WTC11 (cell line): ENCODE results near the gene INPP5E. TPM values are rescaled to one million over a fixed set of nuclear protein-coding genes. Genes with fewer than 3 reads are reported as not detected.
"Not testable (repeated sequence)": the region's sequence is repeated elsewhere in the genome, so short reads cannot be mapped to it uniquely, and the experiment has no call there.

Experiments
- ATAC-seq: fragments of 200-7000 bp; cut with Tn5 transposase; 2 replicates; pipeline ENCODE4 v1.10.0; 2021; ENCODE audit warnings: mild to moderate bottlenecking, moderate library complexity
- CTCF ChIA-PET: fragments of 300-600 bp; sonication (Branson Sonifier 250); formaldehyde crosslinking; loops from one replicate; lab custom pipeline; 2021; ENCODE audit warnings: antibody characterized with exemption; lab: Charles Lee
- POLR2A ChIA-PET: fragments of 350-600 bp; sonication (Branson Sonifier 250); formaldehyde crosslinking; loops from one replicate; lab custom pipeline; 2021; ENCODE audit warnings: antibody characterized with exemption; lab: Charles Lee
- DNase-seq: peaks from one replicate; pipeline ENCODE4 v3.0.0; 2021; ENCODE audit warnings: low spot score
- H3K27ac Mint-ChIP-seq: 2 replicates; pipeline ENCODE4 v1.8.0; 2021; ENCODE audit warnings: mixed read lengths
- H3K27me3 Mint-ChIP-seq: 2 replicates; pipeline ENCODE4 v1.8.0; 2021; ENCODE audit warnings: low read depth, mild to moderate bottlenecking, moderate library complexity, mixed read lengths
- H3K36me3 Mint-ChIP-seq: 2 replicates; pipeline ENCODE4 v1.8.0; 2021; ENCODE audit warnings: mixed read lengths
- H3K4me1 Mint-ChIP-seq: 2 replicates; pipeline ENCODE4 v1.8.0; 2022; ENCODE audit warnings: mixed read lengths
- H3K4me3 Mint-ChIP-seq: 2 replicates; pipeline ENCODE4 v1.8.0; 2021; ENCODE audit warnings: mild to moderate bottlenecking, moderate library complexity, mixed read lengths
- H3K9me3 Mint-ChIP-seq: 2 replicates; pipeline ENCODE4 v1.8.0; 2021; ENCODE audit warnings: mixed read lengths
- CBFB ChIP-seq: sonication (generic); formaldehyde crosslinking; IDR thresholded peaks from 2 replicates; pipeline ENCODE4 v1.8.1; 2022; ENCODE audit warnings: mild to moderate bottlenecking, low read depth, missing genetic modification reagents
- GABPB1 ChIP-seq: sonication (generic); formaldehyde crosslinking; IDR thresholded peaks from 2 replicates; pipeline ENCODE4 v1.8.1; 2023; ENCODE audit warnings: mild to moderate bottlenecking, missing genetic modification reagents
- SMAD4 ChIP-seq: sonication (generic); formaldehyde crosslinking; IDR thresholded peaks from 2 replicates; pipeline ENCODE4 v1.8.0; 2022; ENCODE audit warnings: mild to moderate bottlenecking, missing genetic modification reagents
- TCF7 ChIP-seq: sonication (generic); formaldehyde crosslinking; IDR thresholded peaks from 2 replicates; pipeline ENCODE4 v1.8.0; 2022; ENCODE audit warnings: mild to moderate bottlenecking, low read depth, missing genetic modification reagents, moderate library complexity
- TEAD4 ChIP-seq: sonication (generic); formaldehyde crosslinking; IDR thresholded peaks from 2 replicates; pipeline ENCODE4 v1.8.0; 2022; ENCODE audit warnings: mild to moderate bottlenecking, missing genetic modification reagents
- TP53 ChIP-seq: sonication (generic); formaldehyde crosslinking; IDR thresholded peaks from 2 replicates; pipeline ENCODE4 v1.8.1; 2023; ENCODE audit warnings: mild to moderate bottlenecking, missing genetic modification reagents
- ZNF121 ChIP-seq: sonication (generic); formaldehyde crosslinking; IDR thresholded peaks from 2 replicates; pipeline ENCODE4 v1.8.0; 2023; ENCODE audit warnings: missing genetic modification reagents
- ZNF317 ChIP-seq: sonication (generic); formaldehyde crosslinking; IDR thresholded peaks from 2 replicates; pipeline ENCODE4 v1.8.1; 2023; ENCODE audit warnings: low read depth, mild to moderate bottlenecking, moderate library complexity, missing genetic modification reagents, borderline replicate concordance
- ZNF671 ChIP-seq: fragments of 250-450 bp; sonication (Bioruptor Pico); IDR thresholded peaks from 2 replicates; pipeline ENCODE4 v1.8.0; 2021; ENCODE audit warnings: mild to moderate bottlenecking
- total RNA-seq: library from RNA; stranded (reverse); gene quantifications from 3 replicates; pipeline ENCODE4 v1.2.3, GENCODE V29; 2021
- TF ChIP-seq, protein P1 (sequence below): sonication (generic); formaldehyde crosslinking; IDR thresholded peaks from 2 replicates; pipeline ENCODE4 v1.8.0; 2023; ENCODE audit warnings: mild to moderate bottlenecking, missing genetic modification reagents
- TF ChIP-seq, protein P2 (sequence below): sonication (generic); formaldehyde crosslinking; IDR thresholded peaks from 2 replicates; pipeline ENCODE4 v1.8.0; 2022; ENCODE audit warnings: mild to moderate bottlenecking, missing genetic modification reagents
- TF ChIP-seq, protein P3 (sequence below): sonication (generic); formaldehyde crosslinking; IDR thresholded peaks from 2 replicates; pipeline ENCODE4 v1.8.1; 2022; ENCODE audit warnings: low read depth, mild to moderate bottlenecking, moderate library complexity, missing genetic modification reagents, borderline replicate concordance
- TF ChIP-seq, protein P4 (sequence below): fragments of 250-450 bp; sonication (Bioruptor Pico); IDR thresholded peaks from 2 replicates; pipeline ENCODE4 v1.9.0; 2021; ENCODE audit warnings: mild to moderate bottlenecking, borderline replicate concordance
- TF ChIP-seq, protein P5 (sequence below): fragments of 250-450 bp; sonication (Bioruptor Pico); IDR thresholded peaks from 2 replicates; pipeline ENCODE4 v1.8.0; 2021; ENCODE audit warnings: mild to moderate bottlenecking

Gene INPP5E
- total RNA-seq, 1 experiment from 2014 or later, result 24.0 TPM

DNA sequence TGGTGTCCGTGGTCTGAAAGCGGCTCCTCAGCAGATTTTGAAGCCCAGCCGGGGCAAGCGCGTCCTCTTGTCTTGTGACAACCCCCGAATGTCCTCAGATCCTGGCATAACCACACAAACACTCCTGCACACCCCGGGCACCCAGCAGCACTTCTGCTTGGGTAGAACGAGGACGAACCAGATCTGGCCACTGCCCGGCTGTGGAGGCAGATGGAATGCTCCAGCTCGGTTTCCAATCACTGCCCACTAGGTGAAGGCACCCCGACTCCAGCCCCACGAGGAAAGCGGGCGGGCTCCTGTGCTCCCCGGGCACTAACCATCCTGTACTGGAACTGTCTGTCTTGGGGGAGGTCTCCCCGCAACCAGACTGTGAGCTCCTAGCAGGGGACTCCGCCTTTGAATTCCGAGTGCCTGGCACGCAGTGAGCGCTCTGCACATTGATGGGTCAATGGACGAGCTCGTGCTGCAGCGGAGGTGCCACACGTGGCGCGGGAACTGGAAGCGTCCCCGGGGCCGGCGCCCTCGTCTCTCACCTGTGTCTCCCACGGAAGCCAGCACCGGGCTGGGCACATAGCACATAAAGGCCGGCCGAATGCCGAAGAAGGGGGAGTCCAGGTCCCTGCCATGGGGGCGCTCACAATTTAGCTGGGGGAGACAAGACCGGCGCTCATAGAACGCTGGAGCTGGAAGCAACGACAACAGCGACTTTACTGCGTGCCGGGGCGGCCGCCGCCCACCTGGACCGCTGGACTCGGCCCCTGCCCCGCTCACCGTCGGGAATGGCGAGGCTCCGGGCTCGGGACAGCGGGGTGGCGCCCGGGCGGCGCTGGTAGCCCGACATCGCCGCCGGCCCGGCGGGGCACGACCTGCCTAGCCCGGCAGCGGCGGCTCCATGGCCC is 29.8 kb downstream of the INPP5E start (continued):
- TF ChIP-seq TP53 (0 out of 2 replicates have a peak, but pooled peaks have one; percentile 21), ZNF671 (no peak), CBFB (no peak), GABPB1 (CRISPR knock-in tag) (0 out of 2 replicates have a peak, but pooled peaks have one; percentile 16), TEAD4 (0 out of 2 replicates have a peak, but pooled peaks have one; percentile 19), ZNF317 (CRISPR knock-in tag) (no peak)
- TF ChIP-seq, protein P1, sequence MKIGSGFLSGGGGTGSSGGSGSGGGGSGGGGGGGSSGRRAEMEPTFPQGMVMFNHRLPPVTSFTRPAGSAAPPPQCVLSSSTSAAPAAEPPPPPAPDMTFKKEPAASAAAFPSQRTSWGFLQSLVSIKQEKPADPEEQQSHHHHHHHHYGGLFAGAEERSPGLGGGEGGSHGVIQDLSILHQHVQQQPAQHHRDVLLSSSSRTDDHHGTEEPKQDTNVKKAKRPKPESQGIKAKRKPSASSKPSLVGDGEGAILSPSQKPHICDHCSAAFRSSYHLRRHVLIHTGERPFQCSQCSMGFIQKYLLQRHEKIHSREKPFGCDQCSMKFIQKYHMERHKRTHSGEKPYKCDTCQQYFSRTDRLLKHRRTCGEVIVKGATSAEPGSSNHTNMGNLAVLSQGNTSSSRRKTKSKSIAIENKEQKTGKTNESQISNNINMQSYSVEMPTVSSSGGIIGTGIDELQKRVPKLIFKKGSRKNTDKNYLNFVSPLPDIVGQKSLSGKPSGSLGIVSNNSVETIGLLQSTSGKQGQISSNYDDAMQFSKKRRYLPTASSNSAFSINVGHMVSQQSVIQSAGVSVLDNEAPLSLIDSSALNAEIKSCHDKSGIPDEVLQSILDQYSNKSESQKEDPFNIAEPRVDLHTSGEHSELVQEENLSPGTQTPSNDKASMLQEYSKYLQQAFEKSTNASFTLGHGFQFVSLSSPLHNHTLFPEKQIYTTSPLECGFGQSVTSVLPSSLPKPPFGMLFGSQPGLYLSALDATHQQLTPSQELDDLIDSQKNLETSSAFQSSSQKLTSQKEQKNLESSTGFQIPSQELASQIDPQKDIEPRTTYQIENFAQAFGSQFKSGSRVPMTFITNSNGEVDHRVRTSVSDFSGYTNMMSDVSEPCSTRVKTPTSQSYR (CRISPR knock-in tag), result no peak
- TF ChIP-seq, protein P2, sequence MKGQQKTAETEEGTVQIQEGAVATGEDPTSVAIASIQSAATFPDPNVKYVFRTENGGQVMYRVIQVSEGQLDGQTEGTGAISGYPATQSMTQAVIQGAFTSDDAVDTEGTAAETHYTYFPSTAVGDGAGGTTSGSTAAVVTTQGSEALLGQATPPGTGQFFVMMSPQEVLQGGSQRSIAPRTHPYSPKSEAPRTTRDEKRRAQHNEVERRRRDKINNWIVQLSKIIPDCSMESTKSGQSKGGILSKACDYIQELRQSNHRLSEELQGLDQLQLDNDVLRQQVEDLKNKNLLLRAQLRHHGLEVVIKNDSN (CRISPR knock-in tag), result peak; percentile 44

DNA sequence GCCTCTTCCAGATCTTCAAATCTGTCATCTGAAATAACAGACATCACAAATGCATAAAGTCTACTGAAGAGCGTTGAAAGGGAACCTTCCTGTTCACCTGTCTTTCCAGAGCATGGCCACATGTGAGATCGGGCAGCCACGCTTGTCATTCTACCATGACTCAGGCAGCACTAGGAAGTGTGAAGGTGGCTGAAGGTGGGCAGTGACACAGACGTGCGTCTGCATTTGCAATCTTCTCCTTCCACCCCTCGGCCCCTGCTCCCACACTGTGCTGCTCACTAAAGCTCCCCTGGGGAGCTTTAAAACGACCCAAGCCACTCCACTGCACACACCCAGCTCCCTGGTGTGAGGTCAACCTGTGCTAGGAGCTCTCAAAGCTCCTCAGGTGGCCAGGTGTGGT is 31.7 kb downstream of the INPP5E start:
- H3K36me3 Mint-ChIP-seq, result peaks cover 64% of the 10 kb centered on the region
- TF ChIP-seq, protein P3, sequence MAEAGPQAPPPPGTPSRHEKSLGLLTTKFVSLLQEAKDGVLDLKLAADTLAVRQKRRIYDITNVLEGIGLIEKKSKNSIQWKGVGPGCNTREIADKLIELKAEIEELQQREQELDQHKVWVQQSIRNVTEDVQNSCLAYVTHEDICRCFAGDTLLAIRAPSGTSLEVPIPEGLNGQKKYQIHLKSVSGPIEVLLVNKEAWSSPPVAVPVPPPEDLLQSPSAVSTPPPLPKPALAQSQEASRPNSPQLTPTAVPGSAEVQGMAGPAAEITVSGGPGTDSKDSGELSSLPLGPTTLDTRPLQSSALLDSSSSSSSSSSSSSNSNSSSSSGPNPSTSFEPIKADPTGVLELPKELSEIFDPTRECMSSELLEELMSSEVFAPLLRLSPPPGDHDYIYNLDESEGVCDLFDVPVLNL (CRISPR knock-in tag), result no peak
- DNase-seq (no peak), ATAC-seq (no peak)
- H3K9me3 Mint-ChIP-seq, result no peaks in the 10 kb centered on the region
- peak overlapping the region; percentile 46; the same call in 1 of the 2 replicates for H3K27ac Mint-ChIP-seq
- peaks cover 27% of the 10 kb centered on the region for H3K4me1 Mint-ChIP-seq
- H3K4me3 Mint-ChIP-seq, result peak overlapping the region; percentile 24; the same call in 1 of the 2 replicates
- POLR2A ChIA-PET, result interaction anchor here (1.1 kb wide), 1 partner anchor 219 kb away, joined by 3 read pairs; no protein-coding TSS in a partner anchor
- H3K27me3 Mint-ChIP-seq, result no peaks in the 10 kb centered on the region
- CTCF ChIA-PET, result interaction anchor here (1.2 to 2.4 kb wide), 2 partner anchors 7 to 17 kb away, joined by 3 to 11 read pairs; no protein-coding TSS in a partner anchor

DNA sequence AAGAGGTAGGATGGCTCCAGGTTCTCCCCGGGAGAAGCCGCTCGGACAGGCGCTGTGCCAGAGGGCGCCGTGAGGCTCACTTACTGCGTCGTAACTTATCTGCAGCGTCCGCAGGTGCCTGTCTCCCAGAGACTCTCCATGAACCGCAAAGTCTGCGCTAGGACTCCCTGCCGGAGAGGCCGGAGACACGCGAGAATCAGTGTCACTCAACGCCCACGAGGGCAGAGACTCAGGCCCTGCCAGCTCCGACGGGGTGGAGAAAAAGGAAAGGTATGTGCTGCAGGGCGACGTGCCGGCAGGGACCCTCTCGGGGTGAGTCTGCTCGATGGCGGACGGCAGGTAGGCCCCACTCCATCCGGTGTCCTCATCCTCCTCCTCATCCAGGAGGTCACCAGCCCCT is 32.6 kb downstream of the INPP5E start:
- H3K4me3 Mint-ChIP-seq, H3K27me3 Mint-ChIP-seq, H3K9me3 Mint-ChIP-seq, DNase-seq, H3K27ac Mint-ChIP-seq, CTCF ChIA-PET, ATAC-seq: not testable (repeated sequence)
- Mint-ChIP-seq H3K36me3 (peaks cover 63% of the 10 kb centered on the region), H3K4me1 (peaks cover 25% of the 10 kb centered on the region)
- POLR2A ChIA-PET, result interaction anchor here (1.1 kb wide), 1 partner anchor 220 kb away, joined by 3 read pairs; no protein-coding TSS in a partner anchor

DNA sequence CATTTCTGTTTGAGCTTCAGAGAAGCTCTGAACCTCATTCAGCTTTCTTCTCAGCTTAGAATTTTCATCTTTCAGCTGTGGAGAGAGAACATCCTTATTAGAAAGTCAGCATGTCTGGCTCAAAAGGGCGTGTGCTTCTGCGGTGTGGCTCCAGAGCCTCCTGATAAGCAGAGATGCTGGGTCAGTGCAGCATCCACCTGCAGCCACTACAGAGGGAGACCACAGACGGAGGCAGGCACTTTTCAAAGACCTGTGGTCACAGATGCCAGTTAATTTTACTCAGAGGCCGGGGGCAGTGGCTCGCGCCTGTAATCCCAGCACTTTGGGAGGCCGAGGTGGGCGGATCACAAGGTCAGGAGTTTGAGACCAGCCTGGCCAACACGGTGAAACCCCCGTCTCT is 33.7 kb downstream of the INPP5E start:
- H3K4me1 Mint-ChIP-seq, result peaks cover 16% of the 10 kb centered on the region
- CTCF ChIA-PET, H3K4me3 Mint-ChIP-seq, DNase-seq, H3K27me3 Mint-ChIP-seq, ATAC-seq, H3K27ac Mint-ChIP-seq, POLR2A ChIA-PET, H3K9me3 Mint-ChIP-seq: not testable (repeated sequence)
- peaks cover 59% of the 10 kb centered on the region for H3K36me3 Mint-ChIP-seq

DNA sequence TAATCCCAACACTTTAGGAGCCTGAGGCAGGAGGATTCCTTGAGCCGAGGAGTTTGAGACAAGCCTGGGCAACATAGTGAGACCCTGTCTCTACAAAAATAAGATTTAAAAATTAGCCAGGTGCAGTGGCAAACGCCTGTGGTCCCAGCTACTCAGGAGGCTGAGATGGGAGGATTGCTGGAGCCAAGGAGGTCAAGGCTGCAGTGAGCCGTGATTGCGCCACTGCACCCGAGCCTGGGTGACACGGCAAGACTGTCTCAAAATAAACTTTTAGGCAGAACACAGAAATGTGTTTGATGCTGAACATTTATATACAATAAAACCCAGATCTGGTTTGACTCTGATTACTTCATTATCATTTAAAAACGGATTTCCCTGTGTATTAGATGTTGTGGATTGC is 34.2 kb downstream of the INPP5E start:
- Mint-ChIP-seq H3K9me3 (no peaks in the 10 kb centered on the region), H3K27ac (no peak overlapping the region), H3K27me3 (no peaks in the 10 kb centered on the region), H3K4me1 (peaks cover 16% of the 10 kb centered on the region), H3K36me3 (peaks cover 59% of the 10 kb centered on the region), H3K4me3 (no peak overlapping the region)
- ChIA-PET CTCF (interaction anchor here (1.6 kb wide), 1 partner anchor 60 kb away, joined by 3 read pairs; no protein-coding TSS in a partner anchor), POLR2A (no interaction called here)
- ATAC-seq (no peak), DNase-seq (no peak)
- TF ChIP-seq, protein P4, sequence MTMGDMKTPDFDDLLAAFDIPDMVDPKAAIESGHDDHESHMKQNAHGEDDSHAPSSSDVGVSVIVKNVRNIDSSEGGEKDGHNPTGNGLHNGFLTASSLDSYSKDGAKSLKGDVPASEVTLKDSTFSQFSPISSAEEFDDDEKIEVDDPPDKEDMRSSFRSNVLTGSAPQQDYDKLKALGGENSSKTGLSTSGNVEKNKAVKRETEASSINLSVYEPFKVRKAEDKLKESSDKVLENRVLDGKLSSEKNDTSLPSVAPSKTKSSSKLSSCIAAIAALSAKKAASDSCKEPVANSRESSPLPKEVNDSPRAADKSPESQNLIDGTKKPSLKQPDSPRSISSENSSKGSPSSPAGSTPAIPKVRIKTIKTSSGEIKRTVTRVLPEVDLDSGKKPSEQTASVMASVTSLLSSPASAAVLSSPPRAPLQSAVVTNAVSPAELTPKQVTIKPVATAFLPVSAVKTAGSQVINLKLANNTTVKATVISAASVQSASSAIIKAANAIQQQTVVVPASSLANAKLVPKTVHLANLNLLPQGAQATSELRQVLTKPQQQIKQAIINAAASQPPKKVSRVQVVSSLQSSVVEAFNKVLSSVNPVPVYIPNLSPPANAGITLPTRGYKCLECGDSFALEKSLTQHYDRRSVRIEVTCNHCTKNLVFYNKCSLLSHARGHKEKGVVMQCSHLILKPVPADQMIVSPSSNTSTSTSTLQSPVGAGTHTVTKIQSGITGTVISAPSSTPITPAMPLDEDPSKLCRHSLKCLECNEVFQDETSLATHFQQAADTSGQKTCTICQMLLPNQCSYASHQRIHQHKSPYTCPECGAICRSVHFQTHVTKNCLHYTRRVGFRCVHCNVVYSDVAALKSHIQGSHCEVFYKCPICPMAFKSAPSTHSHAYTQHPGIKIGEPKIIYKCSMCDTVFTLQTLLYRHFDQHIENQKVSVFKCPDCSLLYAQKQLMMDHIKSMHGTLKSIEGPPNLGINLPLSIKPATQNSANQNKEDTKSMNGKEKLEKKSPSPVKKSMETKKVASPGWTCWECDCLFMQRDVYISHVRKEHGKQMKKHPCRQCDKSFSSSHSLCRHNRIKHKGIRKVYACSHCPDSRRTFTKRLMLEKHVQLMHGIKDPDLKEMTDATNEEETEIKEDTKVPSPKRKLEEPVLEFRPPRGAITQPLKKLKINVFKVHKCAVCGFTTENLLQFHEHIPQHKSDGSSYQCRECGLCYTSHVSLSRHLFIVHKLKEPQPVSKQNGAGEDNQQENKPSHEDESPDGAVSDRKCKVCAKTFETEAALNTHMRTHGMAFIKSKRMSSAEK (CRISPR knock-in tag), result no peak
- TF ChIP-seq ZNF121 (CRISPR knock-in tag) (no peak), SMAD4 (CRISPR knock-in tag) (no peak), TCF7 (CRISPR knock-in tag) (no peak)
- TF ChIP-seq, protein P5, sequence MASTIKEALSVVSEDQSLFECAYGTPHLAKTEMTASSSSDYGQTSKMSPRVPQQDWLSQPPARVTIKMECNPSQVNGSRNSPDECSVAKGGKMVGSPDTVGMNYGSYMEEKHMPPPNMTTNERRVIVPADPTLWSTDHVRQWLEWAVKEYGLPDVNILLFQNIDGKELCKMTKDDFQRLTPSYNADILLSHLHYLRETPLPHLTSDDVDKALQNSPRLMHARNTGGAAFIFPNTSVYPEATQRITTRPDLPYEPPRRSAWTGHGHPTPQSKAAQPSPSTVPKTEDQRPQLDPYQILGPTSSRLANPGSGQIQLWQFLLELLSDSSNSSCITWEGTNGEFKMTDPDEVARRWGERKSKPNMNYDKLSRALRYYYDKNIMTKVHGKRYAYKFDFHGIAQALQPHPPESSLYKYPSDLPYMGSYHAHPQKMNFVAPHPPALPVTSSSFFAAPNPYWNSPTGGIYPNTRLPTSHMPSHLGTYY (CRISPR knock-in tag), result no peak
